Nephron progenitor cell (in vitro differentiated cells): Measurements from ENCODE around the gene PPP1R1B.

ENCODE experiments used
- DNase-seq: peaks from one replicate; pipeline ENCODE4 v3.0.0; 2021
- H3K27ac Mint-ChIP-seq: 2 replicates; pipeline ENCODE4 v1.8.0; 2021; ENCODE audit warnings: mild to moderate bottlenecking, moderate library complexity, mixed read lengths
- H3K27me3 Mint-ChIP-seq: 2 replicates; pipeline ENCODE4 v1.8.0; 2021; ENCODE audit warnings: mild to moderate bottlenecking, low read depth, mixed read lengths; ENCODE audit not compliant: poor library complexity
- H3K36me3 Mint-ChIP-seq: 2 replicates; pipeline ENCODE4 v1.8.0; 2021; ENCODE audit warnings: low read depth, mixed read lengths
- H3K4me1 Mint-ChIP-seq: 2 replicates; pipeline ENCODE4 v1.8.0; 2021; ENCODE audit warnings: mixed read lengths
- H3K4me3 Mint-ChIP-seq: 2 replicates; pipeline ENCODE4 v1.8.0; 2021; ENCODE audit warnings: mild to moderate bottlenecking, moderate library complexity, mixed read lengths
- H3K9me3 Mint-ChIP-seq: 2 replicates; pipeline ENCODE4 v1.8.0; 2021; ENCODE audit warnings: mild to moderate bottlenecking, moderate library complexity, mixed read lengths
- TF ChIP-seq, protein P1 (sequence below): fragments of 200-600 bp; sonication (generic); IDR thresholded peaks from 2 replicates; pipeline ENCODE4 v1.5.0; 2021; ENCODE audit warnings: antibody characterized with exemption

PPP1R1B gene

DNA sequence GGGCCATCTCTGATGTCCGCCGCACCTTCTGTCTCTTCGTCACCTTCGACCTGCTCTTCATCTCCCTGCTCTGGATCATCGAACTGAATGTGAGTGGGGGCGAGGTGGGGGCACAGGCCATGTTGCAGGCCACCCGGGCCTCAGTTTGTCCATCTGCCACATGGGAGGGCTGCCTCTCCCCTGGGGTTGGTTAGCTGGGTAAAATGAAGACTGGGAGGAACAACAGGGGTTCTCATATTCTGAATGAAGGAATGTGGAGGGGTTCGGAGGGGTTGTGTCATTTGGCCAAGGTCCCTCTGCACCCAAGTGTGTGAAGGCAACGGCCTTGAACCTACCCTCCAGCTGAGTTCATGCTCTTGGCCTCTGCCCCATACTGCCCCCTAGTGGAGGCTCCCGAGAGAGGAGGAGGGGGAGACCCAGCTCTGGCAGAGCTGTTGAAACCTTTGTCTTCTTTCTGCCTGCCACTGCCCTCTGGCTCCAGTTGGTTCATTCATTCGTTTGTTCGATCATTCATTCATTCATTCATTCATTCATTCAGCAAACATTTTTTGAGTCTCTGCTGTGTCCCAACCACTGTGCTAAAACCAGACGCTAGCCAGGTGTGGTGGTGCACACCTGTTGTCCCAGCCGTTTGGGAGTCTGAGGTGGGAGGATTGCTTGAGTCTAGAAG lies 27.0 kb downstream of the PPP1R1B start:
- Mint-ChIP-seq H3K27me3 (peaks cover 6% of the 10 kb centered on the region), H3K27ac (peak overlapping the region; percentile 92)
- peak; percentile 73 for DNase-seq

DNA sequence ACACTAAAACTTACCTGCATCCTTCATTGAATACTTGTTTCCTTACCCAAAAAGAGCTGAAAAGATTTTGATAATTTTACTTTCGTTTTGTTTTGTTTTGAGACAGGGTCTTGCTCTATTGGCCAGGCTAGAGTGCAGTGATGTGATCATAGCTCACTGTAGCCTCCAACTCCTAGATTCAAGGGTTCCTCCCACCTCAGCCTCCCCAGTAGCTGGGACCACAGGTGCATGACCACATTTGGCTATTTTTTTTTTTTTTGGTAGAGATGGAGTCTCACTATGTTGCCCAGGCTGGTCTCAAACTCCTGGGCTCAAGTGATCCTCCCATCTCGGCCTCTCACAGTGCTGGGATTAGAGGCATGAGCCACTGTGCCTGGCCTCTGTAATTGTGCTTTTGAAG lies 28.4 kb downstream of the PPP1R1B start:
- peaks cover 3% of the 10 kb centered on the region for H3K27me3 Mint-ChIP-seq
- peaks cover 7% of the 10 kb centered on the region for H3K36me3 Mint-ChIP-seq
- TF ChIP-seq, protein P1, sequence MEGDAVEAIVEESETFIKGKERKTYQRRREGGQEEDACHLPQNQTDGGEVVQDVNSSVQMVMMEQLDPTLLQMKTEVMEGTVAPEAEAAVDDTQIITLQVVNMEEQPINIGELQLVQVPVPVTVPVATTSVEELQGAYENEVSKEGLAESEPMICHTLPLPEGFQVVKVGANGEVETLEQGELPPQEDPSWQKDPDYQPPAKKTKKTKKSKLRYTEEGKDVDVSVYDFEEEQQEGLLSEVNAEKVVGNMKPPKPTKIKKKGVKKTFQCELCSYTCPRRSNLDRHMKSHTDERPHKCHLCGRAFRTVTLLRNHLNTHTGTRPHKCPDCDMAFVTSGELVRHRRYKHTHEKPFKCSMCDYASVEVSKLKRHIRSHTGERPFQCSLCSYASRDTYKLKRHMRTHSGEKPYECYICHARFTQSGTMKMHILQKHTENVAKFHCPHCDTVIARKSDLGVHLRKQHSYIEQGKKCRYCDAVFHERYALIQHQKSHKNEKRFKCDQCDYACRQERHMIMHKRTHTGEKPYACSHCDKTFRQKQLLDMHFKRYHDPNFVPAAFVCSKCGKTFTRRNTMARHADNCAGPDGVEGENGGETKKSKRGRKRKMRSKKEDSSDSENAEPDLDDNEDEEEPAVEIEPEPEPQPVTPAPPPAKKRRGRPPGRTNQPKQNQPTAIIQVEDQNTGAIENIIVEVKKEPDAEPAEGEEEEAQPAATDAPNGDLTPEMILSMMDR: no peak
- peaks cover 64% of the 10 kb centered on the region for H3K4me1 Mint-ChIP-seq
- no peak overlapping the region for H3K4me3 Mint-ChIP-seq
- no peaks in the 10 kb centered on the region for H3K9me3 Mint-ChIP-seq
- H3K27ac Mint-ChIP-seq: no peak overlapping the region
- no peak for DNase-seq

More for the DNA sequence above, 27.0 kb downstream of the PPP1R1B start:
- H3K4me3 Mint-ChIP-seq: peak overlapping the region; percentile 65
- H3K4me1 Mint-ChIP-seq: peaks cover 74% of the 10 kb centered on the region
- peaks cover 8% of the 10 kb centered on the region for H3K36me3 Mint-ChIP-seq
- TF ChIP-seq, protein P1: peak; percentile 78
- H3K9me3 Mint-ChIP-seq: no peaks in the 10 kb centered on the region

DNA sequence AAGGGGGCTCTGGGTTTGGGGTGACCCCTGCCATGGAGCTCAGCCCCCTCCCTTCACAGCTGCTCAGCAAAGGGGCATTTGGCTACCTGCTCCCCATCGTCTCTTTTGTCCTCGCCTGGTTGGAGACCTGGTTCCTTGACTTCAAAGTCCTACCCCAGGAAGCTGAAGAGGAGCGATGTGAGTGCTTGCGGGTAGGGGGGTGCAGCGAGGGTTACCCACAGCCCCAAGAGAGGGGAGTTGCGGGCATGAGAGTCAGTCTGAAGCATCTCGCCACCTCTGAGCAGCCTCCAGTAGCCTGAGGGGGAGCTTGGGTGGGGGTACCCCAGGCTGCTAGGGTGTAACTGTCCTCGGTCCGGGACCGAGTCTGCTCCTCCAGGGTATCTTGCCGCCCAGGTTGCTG lies 31.6 kb downstream of the PPP1R1B start:
- TF ChIP-seq, protein P1: no peak
- Mint-ChIP-seq H3K4me3 (no peak overlapping the region), H3K27ac (no peak overlapping the region), H3K4me1 (peaks cover 31% of the 10 kb centered on the region), H3K9me3 (no peaks in the 10 kb centered on the region), H3K36me3 (peaks cover 5% of the 10 kb centered on the region), H3K27me3 (no peaks in the 10 kb centered on the region)
- DNase-seq: no peak

DNA sequence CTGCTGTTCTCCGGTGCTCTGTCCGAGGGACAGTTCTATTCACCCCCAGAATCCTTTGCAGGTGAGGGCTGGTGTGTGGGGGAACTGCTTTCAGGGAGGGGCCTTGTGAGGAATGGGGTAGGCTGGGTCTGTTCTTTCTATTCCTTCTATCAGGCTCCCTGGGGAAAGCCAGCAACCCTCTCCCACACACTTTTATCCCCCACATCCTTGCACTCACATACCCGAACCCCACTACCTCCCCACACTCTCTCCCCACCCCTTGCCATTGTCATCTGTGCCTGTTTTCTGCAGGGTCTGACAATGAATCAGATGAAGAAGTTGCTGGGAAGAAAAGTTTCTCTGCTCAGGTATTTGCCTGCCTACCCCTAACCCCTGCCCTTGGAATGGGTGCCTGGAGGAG lies 32.0 kb downstream of the PPP1R1B start:
- Mint-ChIP-seq H3K4me1 (peaks cover 28% of the 10 kb centered on the region), H3K27me3 (no peaks in the 10 kb centered on the region), H3K9me3 (no peaks in the 10 kb centered on the region), H3K27ac (no peak overlapping the region), H3K36me3 (peaks cover 5% of the 10 kb centered on the region), H3K4me3 (no peak overlapping the region)
- DNase-seq: no peak
- TF ChIP-seq, protein P1: no peak

DNA sequence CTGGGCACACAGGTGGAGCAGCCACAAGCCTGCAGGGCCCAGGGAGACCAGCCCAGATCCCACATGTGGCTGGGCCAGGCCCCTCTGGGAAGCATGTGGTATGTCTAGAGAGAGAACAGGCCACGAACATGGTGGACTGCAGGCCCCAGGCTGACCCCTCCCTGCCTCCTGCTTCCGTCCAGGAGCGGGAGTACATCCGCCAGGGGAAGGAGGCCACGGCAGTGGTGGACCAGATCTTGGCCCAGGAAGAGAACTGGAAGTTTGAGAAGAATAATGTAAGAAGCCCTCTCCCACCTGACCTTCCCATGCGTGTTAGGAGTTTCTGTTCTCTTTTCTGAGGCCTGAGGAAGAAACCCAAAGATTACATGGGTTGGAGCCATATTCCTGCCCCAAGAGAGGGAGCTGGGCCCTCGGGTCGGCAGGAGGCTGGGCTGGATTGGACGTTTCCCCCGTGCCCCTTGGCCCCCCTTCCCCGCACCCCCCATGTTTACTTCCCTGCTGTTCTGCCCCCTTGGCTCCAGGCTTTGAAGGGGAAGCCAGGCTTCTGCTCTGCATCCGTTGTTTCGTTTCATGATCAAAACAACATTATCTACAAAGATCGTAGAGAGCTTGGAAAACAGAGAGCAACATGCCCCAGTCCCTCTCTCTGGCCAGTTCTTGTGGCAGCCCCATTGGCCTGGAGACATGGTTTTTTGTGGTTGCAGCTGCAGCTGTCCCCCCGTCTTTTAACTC lies 32.7 kb downstream of the PPP1R1B start:
- Mint-ChIP-seq H3K27ac (no peak overlapping the region), H3K27me3 (no peaks in the 10 kb centered on the region), H3K9me3 (no peaks in the 10 kb centered on the region), H3K36me3 (peaks cover 5% of the 10 kb centered on the region), H3K4me3 (no peak overlapping the region), H3K4me1 (peaks cover 27% of the 10 kb centered on the region)
- TF ChIP-seq, protein P1: no peak
- no peak for DNase-seq

DNA sequence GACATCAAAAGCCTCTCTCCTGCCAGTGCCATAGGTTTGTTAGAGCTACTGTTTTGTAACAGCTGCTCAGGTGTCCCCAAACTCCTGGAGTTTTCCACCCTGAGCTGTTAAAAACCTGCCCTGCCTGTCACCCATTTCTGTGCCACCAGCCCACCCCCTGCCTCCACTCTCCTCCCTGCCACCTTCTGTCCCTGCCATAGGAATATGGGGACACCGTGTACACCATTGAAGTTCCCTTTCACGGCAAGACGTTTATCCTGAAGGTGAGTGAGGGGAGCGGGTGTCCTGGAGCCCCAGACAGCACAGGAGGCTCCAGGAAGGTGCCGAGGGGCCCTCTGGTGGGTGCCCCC lies 33.2 kb downstream of the PPP1R1B start:
- DNase-seq: no peak
- Mint-ChIP-seq H3K27ac (no peak overlapping the region), H3K27me3 (no peaks in the 10 kb centered on the region), H3K9me3 (no peaks in the 10 kb centered on the region), H3K4me1 (peaks cover 22% of the 10 kb centered on the region), H3K36me3 (peaks cover 5% of the 10 kb centered on the region), H3K4me3 (no peak overlapping the region)
- TF ChIP-seq, protein P1: no peak
